Measurements from ENCODE around the gene ZBTB34.

ZBTB34 gene

DNA sequence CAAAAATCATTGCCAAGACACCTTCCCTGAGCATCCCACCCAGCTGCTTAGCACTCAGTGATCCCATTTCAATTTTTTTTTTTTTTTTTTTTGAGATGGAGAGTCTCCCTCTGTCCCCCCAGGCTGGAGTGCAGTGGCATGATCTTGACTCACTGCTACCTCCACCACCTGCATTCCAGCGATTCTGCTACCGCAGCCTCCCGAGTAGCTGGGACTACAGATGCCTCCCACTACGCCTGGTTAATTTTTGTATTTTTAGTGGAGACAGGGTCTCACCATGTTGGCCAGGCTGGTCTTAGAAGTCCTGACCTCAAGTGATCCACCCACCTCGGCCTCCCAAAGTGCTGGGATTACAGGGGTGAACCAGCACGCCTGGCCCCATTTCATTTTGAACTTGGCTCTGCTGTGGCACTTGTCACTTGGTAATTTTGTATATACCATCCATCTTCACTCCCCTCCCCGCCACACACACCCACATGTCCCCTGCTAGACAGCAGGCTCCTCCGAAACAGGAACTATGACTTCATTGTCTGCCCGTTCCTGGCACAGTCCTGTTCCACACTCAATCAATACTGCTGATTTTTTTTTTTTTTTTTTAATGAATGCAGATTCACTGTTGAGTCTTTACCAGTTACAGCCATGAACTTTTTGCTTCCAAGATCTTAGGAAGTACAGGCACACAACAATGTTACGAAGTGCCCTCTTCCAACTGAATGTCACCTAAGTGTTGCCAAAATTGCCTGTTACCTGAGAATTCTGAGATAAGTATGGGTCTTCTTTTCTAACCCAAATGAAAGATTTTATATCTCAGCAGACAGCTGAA, 17.3 kb upstream of the ZBTB34 start:
- WGBS, 2 experiments (ENCODE audit: insufficient coverage in 2 of 2) = 84 to 88% methylated on average over 4 to 5 of the region's 10 CpGs
- Histone ChIP-seq H3K27ac (ENCODE audit: low read depth, low read length, severe bottlenecking) (no peak overlapping the region), H3K4me1 (ENCODE audit: control insufficient read depth, insufficient read depth, low read length, poor library complexity, severe bottlenecking) (no peaks in the 10 kb centered on the region)

DNA sequence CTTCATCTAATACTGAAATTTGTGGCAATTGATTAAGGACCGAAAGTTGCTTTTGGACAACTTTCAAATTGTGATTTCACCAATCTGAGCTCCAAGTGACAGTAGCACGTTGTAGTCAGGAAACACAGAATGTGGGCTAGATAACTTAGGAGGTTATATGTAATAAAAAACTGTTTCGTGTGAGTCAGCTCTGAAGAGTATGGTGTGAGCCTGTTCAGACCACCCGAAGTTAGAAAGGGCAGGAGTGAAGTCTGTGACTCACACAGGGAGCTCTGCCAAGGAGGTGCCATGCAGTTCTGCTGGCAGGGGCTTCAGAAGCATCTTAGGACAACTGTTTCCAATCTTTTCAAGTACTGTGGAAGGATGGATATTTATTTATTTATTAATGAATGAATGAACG, 16.4 kb upstream of the ZBTB34 start:
- 91% methylated on average over 5 of the region's 5 CpGs for WGBS, 2 experiments (ENCODE audit: insufficient coverage in 2 of 2)

More for the DNA sequence above, 17.3 kb upstream of the ZBTB34 start:
- peaks cover 12% of the 10 kb centered on the region for H3K36me3 ChIP-seq (ENCODE audit: control insufficient read depth, insufficient read depth, low read length)
- H3K9me3 ChIP-seq (ENCODE audit: control insufficient read depth, low read length) = no peaks in the 10 kb centered on the region
- no peak overlapping the region for H3K4me3 ChIP-seq (ENCODE audit: extremely low read depth, insufficient read depth, low read length, poor library complexity, severe bottlenecking)

DNA sequence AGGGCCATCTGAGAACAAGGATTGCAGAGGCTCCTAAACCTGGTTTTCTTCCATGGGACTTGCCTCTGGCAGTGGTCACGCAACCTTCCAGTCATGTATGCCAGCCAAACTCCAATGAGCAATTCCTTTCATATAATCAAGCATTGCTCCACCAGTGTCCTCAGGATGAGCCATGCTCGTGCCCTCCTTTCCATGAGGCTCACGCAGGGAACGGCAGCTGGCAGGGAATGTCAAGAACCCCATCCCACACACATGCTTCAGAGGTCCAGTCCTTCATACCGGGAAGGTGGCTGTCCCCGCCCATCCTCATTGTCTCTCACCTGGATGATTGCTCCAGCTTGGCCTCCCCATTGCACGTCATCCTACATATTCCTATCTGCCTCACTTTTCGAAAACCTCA, 13.4 kb upstream of the ZBTB34 start:
- Histone ChIP-seq H3K9me3 (ENCODE audit: control insufficient read depth, low read length) (no peaks in the 10 kb centered on the region), H3K27ac (ENCODE audit: low read depth, low read length, severe bottlenecking) (no peak overlapping the region)

More for the DNA sequence above, 16.4 kb upstream of the ZBTB34 start:
- Histone ChIP-seq H3K4me3 (ENCODE audit: extremely low read depth, insufficient read depth, low read length, poor library complexity, severe bottlenecking) (no peak overlapping the region), H3K9me3 (ENCODE audit: control insufficient read depth, low read length) (no peaks in the 10 kb centered on the region), H3K27ac (ENCODE audit: low read depth, low read length, severe bottlenecking) (no peak overlapping the region), H3K36me3 (ENCODE audit: control insufficient read depth, insufficient read depth, low read length) (peaks cover 5% of the 10 kb centered on the region), H3K4me1 (ENCODE audit: control insufficient read depth, insufficient read depth, low read length, poor library complexity, severe bottlenecking) (no peaks in the 10 kb centered on the region)

DNA sequence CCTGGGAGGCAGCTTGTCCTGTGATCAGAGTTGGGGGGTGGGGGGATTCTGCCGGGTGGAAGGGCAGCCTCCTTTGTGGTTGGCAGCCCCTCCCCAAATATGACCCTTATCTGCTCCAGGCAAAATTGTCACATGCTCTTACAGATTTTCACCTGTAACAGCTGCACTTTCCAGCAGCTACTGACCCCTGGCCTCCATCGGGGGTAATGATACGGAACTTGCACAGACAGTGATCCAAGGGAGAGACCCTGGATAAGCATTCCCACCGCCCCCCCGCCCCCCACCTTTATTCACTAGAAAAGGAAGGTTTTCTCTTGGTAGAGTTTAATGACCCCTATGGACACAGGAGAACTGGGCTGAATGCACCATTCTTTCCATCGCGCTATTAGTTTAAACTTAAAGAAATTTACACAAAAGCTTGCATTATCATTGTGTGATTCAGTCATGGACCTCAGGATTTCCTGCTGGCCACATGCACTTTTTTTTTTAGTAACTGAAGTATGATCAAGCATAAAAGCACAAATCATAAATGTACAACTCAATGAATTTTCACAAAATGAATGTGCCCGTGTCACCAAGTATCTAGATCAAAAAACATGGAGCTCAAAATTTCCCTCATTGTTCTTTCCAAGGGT, 10.7 kb upstream of the ZBTB34 start:
- H3K4me3 ChIP-seq (ENCODE audit: extremely low read depth, insufficient read depth, low read length, poor library complexity, severe bottlenecking) = no peak overlapping the region
- H3K27ac ChIP-seq (ENCODE audit: low read depth, low read length, severe bottlenecking) = no peak overlapping the region
- no peaks in the 10 kb centered on the region for H3K36me3 ChIP-seq (ENCODE audit: control insufficient read depth, insufficient read depth, low read length)
- peaks cover 3% of the 10 kb centered on the region for H3K4me1 ChIP-seq (ENCODE audit: control insufficient read depth, insufficient read depth, low read length, poor library complexity, severe bottlenecking)
- no peaks in the 10 kb centered on the region for H3K9me3 ChIP-seq (ENCODE audit: control insufficient read depth, low read length)
- WGBS, 2 experiments (ENCODE audit: insufficient coverage in 2 of 2) = 92 to 94% methylated on average over 3 to 4 of the region's 8 CpGs

More for the DNA sequence above, 13.4 kb upstream of the ZBTB34 start:
- Histone ChIP-seq H3K4me1 (ENCODE audit: control insufficient read depth, insufficient read depth, low read length, poor library complexity, severe bottlenecking) (no peaks in the 10 kb centered on the region), H3K36me3 (ENCODE audit: control insufficient read depth, insufficient read depth, low read length) (no peaks in the 10 kb centered on the region), H3K4me3 (ENCODE audit: extremely low read depth, insufficient read depth, low read length, poor library complexity, severe bottlenecking) (no peak overlapping the region)
- WGBS, 2 experiments (ENCODE audit: insufficient coverage in 2 of 2) = 90% methylated on average over 4 to 8 of the region's 8 CpGs

DNA sequence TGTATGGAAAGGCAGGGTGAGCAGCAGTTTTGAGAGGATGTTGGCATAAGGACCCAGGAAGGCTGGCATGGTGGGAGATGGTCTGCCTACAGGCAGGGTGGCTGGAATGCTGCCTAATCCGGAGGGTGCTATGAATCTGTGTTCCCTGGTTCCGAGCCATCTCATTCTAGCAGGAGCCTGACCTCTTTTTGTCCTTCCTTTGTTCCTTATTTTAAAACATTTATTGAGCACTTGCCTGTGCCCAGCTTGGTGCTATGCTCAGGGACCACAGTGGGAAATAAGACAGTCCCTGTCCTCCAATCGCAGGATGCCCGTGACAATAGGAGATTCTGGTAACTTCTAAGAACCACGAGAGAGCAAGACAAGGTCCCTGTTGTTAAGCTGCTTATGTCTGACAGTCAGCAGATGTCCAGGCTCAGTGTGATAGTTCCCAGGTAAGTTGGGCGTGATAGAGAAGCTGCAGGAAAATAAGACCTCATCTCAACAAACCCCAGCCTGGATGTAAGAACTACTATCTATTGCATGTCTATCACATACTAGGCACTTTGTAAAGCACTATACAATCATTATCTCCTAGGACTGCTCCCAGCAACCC, 9.1 kb upstream of the ZBTB34 start:
- Histone ChIP-seq H3K4me1 (ENCODE audit: control insufficient read depth, insufficient read depth, low read length, poor library complexity, severe bottlenecking) (peaks cover 3% of the 10 kb centered on the region), H3K9me3 (ENCODE audit: control insufficient read depth, low read length) (no peaks in the 10 kb centered on the region), H3K27ac (ENCODE audit: low read depth, low read length, severe bottlenecking) (no peak overlapping the region), H3K4me3 (ENCODE audit: extremely low read depth, insufficient read depth, low read length, poor library complexity, severe bottlenecking) (no peak overlapping the region), H3K36me3 (ENCODE audit: control insufficient read depth, insufficient read depth, low read length) (no peaks in the 10 kb centered on the region)
- 90 to 92% methylated on average over 5 of the region's 6 CpGs for WGBS, 2 experiments (ENCODE audit: insufficient coverage in 2 of 2)

DNA sequence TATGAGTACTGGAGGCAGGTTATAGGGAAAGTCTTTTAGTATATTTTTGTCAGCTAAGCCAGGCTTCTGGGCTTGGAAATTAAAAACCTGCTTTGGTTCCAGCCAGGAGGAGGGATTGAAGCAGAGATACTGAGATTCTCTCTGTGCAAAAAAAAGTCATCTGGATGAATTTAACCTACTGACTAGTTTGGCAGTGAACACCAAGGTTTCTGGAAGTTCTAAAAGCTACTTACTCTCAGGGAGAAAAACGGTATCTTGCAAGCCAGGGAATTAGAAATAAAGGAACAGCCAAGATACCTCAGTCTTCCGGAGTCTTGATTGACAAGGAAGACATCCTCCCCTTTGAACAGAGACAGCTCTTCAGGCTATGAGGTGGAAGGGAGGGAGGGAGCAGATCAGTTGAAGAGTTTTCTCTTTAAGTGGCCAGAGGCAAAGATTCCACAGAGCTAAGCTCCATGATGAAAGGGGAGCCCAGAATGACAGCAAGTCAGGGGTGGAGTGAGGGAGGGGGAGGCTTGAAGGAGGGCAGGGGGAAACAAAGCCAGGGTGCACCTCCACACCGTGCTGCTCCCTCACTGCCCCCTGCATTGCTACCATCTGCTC, 8.3 kb upstream of the ZBTB34 start:
- 57% methylated on average over 2 of the region's 3 CpGs; no CpG with 5 or more reads in 1 of the 2 experiments for WGBS, 2 experiments (ENCODE audit: insufficient coverage in 2 of 2)
- Histone ChIP-seq H3K4me1 (ENCODE audit: control insufficient read depth, insufficient read depth, low read length, poor library complexity, severe bottlenecking) (peaks cover 3% of the 10 kb centered on the region), H3K36me3 (ENCODE audit: control insufficient read depth, insufficient read depth, low read length) (no peaks in the 10 kb centered on the region), H3K9me3 (ENCODE audit: control insufficient read depth, low read length) (no peaks in the 10 kb centered on the region), H3K27ac (ENCODE audit: low read depth, low read length, severe bottlenecking) (no peak overlapping the region), H3K4me3 (ENCODE audit: extremely low read depth, insufficient read depth, low read length, poor library complexity, severe bottlenecking) (no peak overlapping the region)

DNA sequence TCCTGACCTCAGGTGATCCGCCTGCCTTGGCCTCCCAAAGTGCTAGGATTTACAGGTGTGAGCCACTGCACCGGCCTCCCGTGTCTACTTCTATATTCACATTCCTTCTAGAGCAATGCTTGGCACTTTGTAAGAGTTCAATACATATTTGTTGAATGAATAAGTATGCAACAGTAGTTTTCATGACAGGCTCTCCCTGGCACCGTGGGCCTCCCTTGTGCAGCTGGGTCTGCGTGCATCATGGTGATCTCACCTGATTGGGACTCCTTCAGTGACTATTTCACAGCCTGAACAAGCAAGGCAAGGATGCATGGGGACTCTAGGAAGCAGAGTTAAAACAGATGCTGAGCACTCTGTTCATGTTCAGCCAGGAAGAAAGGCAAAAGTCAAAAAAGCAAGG, 6.8 kb upstream of the ZBTB34 start:
- no peaks in the 10 kb centered on the region for H3K36me3 ChIP-seq (ENCODE audit: control insufficient read depth, insufficient read depth, low read length)
- H3K4me3 ChIP-seq (ENCODE audit: extremely low read depth, insufficient read depth, low read length, poor library complexity, severe bottlenecking) = no peak overlapping the region
- no peak overlapping the region for H3K27ac ChIP-seq (ENCODE audit: low read depth, low read length, severe bottlenecking)
- peaks cover 3% of the 10 kb centered on the region for H3K4me1 ChIP-seq (ENCODE audit: control insufficient read depth, insufficient read depth, low read length, poor library complexity, severe bottlenecking)
- H3K9me3 ChIP-seq (ENCODE audit: control insufficient read depth, low read length) = no peaks in the 10 kb centered on the region
- WGBS, 2 experiments (ENCODE audit: insufficient coverage in 2 of 2) = 94% methylated on average over 2 to 3 of the region's 5 CpGs

DNA sequence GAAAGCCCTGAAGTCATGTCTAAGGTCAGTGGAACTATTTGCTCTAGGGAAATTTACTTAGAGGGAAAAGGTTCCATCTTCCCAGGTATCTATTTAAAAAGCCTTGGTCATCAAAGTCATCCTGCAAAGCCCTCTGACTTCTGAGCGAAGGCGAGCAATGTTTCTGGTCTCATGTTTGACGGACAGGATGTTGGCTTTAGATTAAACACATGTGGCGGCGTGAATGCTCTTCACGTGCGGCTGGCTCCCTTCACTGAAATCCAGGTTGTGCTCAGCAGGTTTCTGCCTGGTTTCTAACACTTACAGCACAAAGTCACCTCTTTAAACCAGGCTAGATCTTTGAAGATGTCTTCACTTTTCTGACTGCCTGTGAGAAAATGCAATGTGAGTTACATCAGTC, 5.7 kb upstream of the ZBTB34 start:
- WGBS, 2 experiments (ENCODE audit: insufficient coverage in 2 of 2) = 93 to 95% methylated on average over 7 of the region's 7 CpGs
- no peak overlapping the region for H3K27ac ChIP-seq (ENCODE audit: low read depth, low read length, severe bottlenecking)
- H3K9me3 ChIP-seq (ENCODE audit: control insufficient read depth, low read length) = no peaks in the 10 kb centered on the region
- H3K36me3 ChIP-seq (ENCODE audit: control insufficient read depth, insufficient read depth, low read length) = no peaks in the 10 kb centered on the region
- no peak overlapping the region for H3K4me3 ChIP-seq (ENCODE audit: extremely low read depth, insufficient read depth, low read length, poor library complexity, severe bottlenecking)
- H3K4me1 ChIP-seq (ENCODE audit: control insufficient read depth, insufficient read depth, low read length, poor library complexity, severe bottlenecking) = peaks cover 3% of the 10 kb centered on the region

DNA sequence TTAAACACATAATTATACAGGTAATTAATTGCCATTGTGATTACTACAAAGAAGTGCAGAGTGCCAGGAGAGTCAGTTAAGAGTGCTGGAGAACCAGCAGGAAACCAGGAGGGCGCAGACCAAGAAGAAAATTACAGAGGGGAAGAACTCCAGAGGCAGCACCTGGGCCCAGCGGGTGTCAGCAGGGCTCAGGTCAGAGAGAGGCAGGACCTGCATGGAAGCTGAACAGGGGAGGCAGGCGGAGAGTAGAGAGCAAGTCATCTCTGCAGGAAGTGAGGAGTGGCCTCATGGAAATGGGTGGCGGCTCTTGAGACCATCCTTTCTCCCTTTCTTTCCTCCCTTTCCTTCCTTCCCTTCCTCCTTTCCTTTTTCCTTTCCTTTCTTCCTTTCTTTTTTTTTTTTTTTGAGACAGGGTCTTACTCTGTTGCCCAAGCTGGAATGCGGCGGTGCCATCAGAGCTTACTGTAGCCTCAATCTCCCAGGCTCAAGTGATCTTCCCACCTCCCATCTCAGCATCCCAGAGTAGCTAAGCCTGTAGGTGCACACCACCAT, 4.0 kb upstream of the ZBTB34 start:
- Histone ChIP-seq H3K4me3 (ENCODE audit: extremely low read depth, insufficient read depth, low read length, poor library complexity, severe bottlenecking) (no peak overlapping the region), H3K36me3 (ENCODE audit: control insufficient read depth, insufficient read depth, low read length) (no peaks in the 10 kb centered on the region), H3K27ac (ENCODE audit: low read depth, low read length, severe bottlenecking) (no peak overlapping the region), H3K9me3 (ENCODE audit: control insufficient read depth, low read length) (no peaks in the 10 kb centered on the region), H3K4me1 (ENCODE audit: control insufficient read depth, insufficient read depth, low read length, poor library complexity, severe bottlenecking) (peaks cover 5% of the 10 kb centered on the region)
- 79 to 89% methylated on average over 3 of the region's 6 CpGs for WGBS, 2 experiments (ENCODE audit: insufficient coverage in 2 of 2)

DNA sequence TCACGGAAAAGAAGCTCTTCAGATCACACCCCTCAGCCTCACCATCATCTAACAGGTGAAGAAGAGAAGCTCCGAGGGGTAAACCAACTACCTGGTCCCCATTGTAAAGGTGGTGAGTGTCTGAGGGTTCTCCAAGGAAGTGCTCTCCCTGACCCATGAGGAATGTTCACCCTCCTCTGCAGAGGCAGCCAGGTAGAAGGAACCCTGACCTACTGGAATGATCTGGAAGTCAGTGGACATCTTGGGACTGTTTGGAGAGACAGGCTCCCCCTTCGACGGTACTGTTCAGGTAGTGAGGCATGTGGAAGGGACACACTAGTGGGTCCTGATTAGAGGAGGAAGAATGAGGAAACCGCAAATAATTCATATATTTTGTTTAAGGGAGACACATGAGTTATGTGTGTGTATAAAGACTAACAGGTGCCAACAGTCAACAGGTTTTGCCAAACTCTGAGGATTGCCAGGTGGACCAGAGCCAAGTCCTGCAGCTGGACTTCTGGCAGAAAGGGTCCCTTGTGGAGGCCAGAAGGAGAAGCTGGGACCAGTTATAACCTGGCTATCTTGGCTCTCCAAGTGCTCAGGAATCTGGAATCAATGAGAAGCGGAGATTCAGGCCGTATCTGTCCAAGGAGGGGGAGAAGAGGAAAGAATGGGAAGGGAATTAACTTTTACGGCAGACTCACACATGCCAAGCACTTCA, 3.0 kb upstream of the ZBTB34 start:
- WGBS, 2 experiments (ENCODE audit: insufficient coverage in 2 of 2) = 83 to 96% methylated on average over 3 of the region's 8 CpGs
- no peaks in the 10 kb centered on the region for H3K9me3 ChIP-seq (ENCODE audit: control insufficient read depth, low read length)

More for the DNA sequence above, 3.0 kb upstream of the ZBTB34 start:
- H3K4me3 ChIP-seq (ENCODE audit: extremely low read depth, insufficient read depth, low read length, poor library complexity, severe bottlenecking) = no peak overlapping the region
- H3K4me1 ChIP-seq (ENCODE audit: control insufficient read depth, insufficient read depth, low read length, poor library complexity, severe bottlenecking) = peaks cover 7% of the 10 kb centered on the region
- no peak overlapping the region for H3K27ac ChIP-seq (ENCODE audit: low read depth, low read length, severe bottlenecking)
- H3K36me3 ChIP-seq (ENCODE audit: control insufficient read depth, insufficient read depth, low read length) = no peaks in the 10 kb centered on the region

Data from mesodermal cell (in vitro differentiated cells).